Gastrocnemius medialis (tissue), 4 donors: Measurements from ENCODE around the gene TMPRSS11B.

Experiments
- POLR2A ChIP-seq, 2 donors: fragments of 450-650 bp; IDR thresholded peaks; one replicate each; pipeline ENCODE4 v1.6.1; 2017; ENCODE audit warnings: antibody characterized with exemption in 2 of 2, mild to moderate bottlenecking in 2 of 2, moderate library complexity in 2 of 2
- TF ChIP-seq, protein P1 (sequence below), 5 experiments: fragments of 450-650 bp in 3 of 5; fragments of 200-600 bp in 2 of 5; sonication (generic) in 2 of 5; IDR thresholded peaks in 4 of 5; conservative IDR thresholded peaks in 1 of 5; 1 replicate in 4 of 5; 2 replicates in 1 of 5; pipeline ENCODE4 v1.5.1; 2016 to 2019; ENCODE audit warnings: antibody characterized with exemption in 5 of 5, mild to moderate bottlenecking in 3 of 5, moderate library complexity in 3 of 5

DNA sequence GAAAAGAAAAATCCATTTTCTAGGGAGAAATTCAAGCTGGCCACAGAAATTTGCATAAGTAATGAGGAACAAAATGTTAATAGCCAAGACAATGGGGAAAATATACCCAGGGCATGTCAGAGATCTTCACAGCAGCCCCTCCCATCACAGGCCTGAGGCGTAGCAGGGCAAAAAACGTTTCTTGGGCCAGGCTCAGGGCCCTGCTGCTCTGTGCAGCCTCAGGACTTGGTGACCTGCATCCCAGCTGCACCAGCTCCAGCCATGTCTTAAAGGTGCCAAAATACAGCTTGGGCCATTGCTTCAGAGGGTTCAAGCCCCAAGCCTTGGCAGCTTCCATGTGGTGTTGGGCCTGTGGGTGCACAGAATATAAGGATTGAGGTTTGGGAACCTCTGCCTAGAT, 32.1 kb upstream of the TMPRSS11B start:
- TF ChIP-seq, protein P1, sequence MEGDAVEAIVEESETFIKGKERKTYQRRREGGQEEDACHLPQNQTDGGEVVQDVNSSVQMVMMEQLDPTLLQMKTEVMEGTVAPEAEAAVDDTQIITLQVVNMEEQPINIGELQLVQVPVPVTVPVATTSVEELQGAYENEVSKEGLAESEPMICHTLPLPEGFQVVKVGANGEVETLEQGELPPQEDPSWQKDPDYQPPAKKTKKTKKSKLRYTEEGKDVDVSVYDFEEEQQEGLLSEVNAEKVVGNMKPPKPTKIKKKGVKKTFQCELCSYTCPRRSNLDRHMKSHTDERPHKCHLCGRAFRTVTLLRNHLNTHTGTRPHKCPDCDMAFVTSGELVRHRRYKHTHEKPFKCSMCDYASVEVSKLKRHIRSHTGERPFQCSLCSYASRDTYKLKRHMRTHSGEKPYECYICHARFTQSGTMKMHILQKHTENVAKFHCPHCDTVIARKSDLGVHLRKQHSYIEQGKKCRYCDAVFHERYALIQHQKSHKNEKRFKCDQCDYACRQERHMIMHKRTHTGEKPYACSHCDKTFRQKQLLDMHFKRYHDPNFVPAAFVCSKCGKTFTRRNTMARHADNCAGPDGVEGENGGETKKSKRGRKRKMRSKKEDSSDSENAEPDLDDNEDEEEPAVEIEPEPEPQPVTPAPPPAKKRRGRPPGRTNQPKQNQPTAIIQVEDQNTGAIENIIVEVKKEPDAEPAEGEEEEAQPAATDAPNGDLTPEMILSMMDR (IDR thresholded peaks at IDR 0.05 in 4 of 5, conservative IDR thresholded peaks at IDR 0.05 in 1 of 5): no peak
- TF ChIP-seq POLR2A (IDR thresholded peaks at IDR 0.05): no peak
